ENCODE data around the gene PRMT7.

- peak; percentile 87 to 94 (median 88) for TF ChIP-seq CTCF (IDR thresholded peaks at IDR 0.05)
- no peak for TF ChIP-seq POLR2A (IDR thresholded peaks at IDR 0.05)
These were observed 17.5 kb downstream of the PRMT7 start for GRCh38 chr16:68328151-68328859.

All from gastroesophageal sphincter (tissue), 3 donors.